HG02970 (cell line): ENCODE data around the gene LPIN2.
"Not testable (repeated sequence)": the region's sequence is repeated elsewhere in the genome, so short reads cannot be mapped to it uniquely, and the experiment has no call there.

ENCODE experiments used
- ATAC-seq: cut with Tn5 transposase; IDR thresholded peaks from one replicate; pipeline ENCODE4 v1.9.1; 2021; ENCODE audit warnings: mild to moderate bottlenecking, moderate library complexity, moderate number of reproducible peaks; ENCODE audit not compliant: unreplicated experiment, low FRiP score

LPIN2 gene

GRCh38 chr18:3010086-3010485 lies 2.9 kb downstream of the LPIN2 start:
- ATAC-seq, result no peak

- ATAC-seq, result no peak
These were observed 4.4 kb downstream of the LPIN2 start for GRCh38 chr18:3008541-3008940.

GRCh38 chr18:3007491-3007890 lies 5.5 kb downstream of the LPIN2 start:
- no peak for ATAC-seq

- ATAC-seq, result no peak
These were observed 7.5 kb downstream of the LPIN2 start for GRCh38 chr18:3005462-3005861.

- not testable (repeated sequence) for ATAC-seq
These were observed 9.2 kb downstream of the LPIN2 start for GRCh38 chr18:3003766-3004165.

GRCh38 chr18:3002732-3003131 lies 10.2 kb downstream of the LPIN2 start:
- ATAC-seq, result no peak

- no peak for ATAC-seq
These were observed 14.3 kb downstream of the LPIN2 start for GRCh38 chr18:2998644-2999043.

- ATAC-seq, result no peak
These were observed 14.9 kb downstream of the LPIN2 start for GRCh38 chr18:2997846-2998564.

- no peak for ATAC-seq
These were observed 15.5 kb downstream of the LPIN2 start for GRCh38 chr18:2997429-2997828.

GRCh38 chr18:2994603-2995432 lies 18.1 kb downstream of the LPIN2 start:
- ATAC-seq, result no peak

- ATAC-seq, result no peak
These were observed 18.8 kb downstream of the LPIN2 start for GRCh38 chr18:2994020-2994589.

- no peak for ATAC-seq
These were observed 19.7 kb downstream of the LPIN2 start for GRCh38 chr18:2992995-2993877.

- no peak for ATAC-seq
These were observed 21.8 kb downstream of the LPIN2 start for GRCh38 chr18:2990956-2991640.

GRCh38 chr18:2987876-2988790 lies 24.8 kb downstream of the LPIN2 start:
- no peak for ATAC-seq

- ATAC-seq, result no peak
These were observed 26.6 kb downstream of the LPIN2 start for GRCh38 chr18:2986150-2986865.

- no peak for ATAC-seq
These were observed 27.3 kb downstream of the LPIN2 start for GRCh38 chr18:2985628-2986027.

- no peak for ATAC-seq
These were observed 28.2 kb downstream of the LPIN2 start for GRCh38 chr18:2984703-2985261.

- no peak for ATAC-seq
These were observed 28.9 kb downstream of the LPIN2 start for GRCh38 chr18:2984091-2984490.
